Measurements from ENCODE around the gene RARA. TPM values are rescaled to one million over a fixed set of nuclear protein-coding genes. Genes with fewer than 3 reads are reported as not detected.
"Not testable (repeated sequence)": the region's sequence is repeated elsewhere in the genome, so short reads cannot be mapped to it uniquely, and the experiment has no call there.

Gene RARA
- total RNA-seq, 1 donor from 2014 or later = 38.8 TPM

DNA sequence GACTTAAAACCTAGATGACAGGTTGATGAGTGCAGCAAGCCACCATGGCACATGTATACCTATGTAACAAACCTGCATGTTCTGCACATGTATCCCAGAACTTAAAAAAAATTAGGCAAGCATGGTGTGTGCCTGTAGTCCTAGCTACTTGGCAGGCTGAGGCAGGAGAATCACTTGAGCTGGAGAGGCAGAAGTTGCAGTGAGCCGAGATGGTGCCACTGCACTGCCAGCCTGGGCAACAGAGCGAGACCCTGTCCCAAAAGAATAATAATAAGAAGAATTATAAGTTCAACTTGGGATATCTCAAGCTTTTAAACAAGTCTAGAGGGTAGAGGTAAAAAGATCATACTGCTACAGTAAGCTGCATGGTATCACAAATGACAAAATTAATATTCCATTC lies 11.5 kb upstream of the RARA start:
- Histone ChIP-seq H3K4me1 (ENCODE audit: insufficient read depth, low read length) (peaks cover 4% of the 10 kb centered on the region), H3K27ac (ENCODE audit: low read depth, low read length) (no peak overlapping the region), H3K4me2 (ENCODE audit: low read length) (no peak overlapping the region), H3K36me3 (ENCODE audit: insufficient read depth, low read length) (peaks cover 42% of the 10 kb centered on the region), H3K79me2 (ENCODE audit: insufficient read depth, low read length) (no peaks in the 10 kb centered on the region), H2AFZ (ENCODE audit: low read depth, low read length) (no peak overlapping the region), H3K9ac (ENCODE audit: low read length) (no peak overlapping the region), H3K9me3 (ENCODE audit: insufficient read depth, low read depth, low read length) (no peaks in the 10 kb centered on the region), H4K20me1 (ENCODE audit: insufficient read depth, low read length) (no peaks in the 10 kb centered on the region), H3K4me3 (ENCODE audit: insufficient read depth, low read depth, low read length) (no peak overlapping the region), H3K27me3 (ENCODE audit: insufficient read depth, low read length) (no peaks in the 10 kb centered on the region)
- Mint-ChIP-seq H3K4me1 (ENCODE audit: low read depth, unreplicated experiment) (peaks cover 5% of the 10 kb centered on the region), H3K9me3 (ENCODE audit: unreplicated experiment) (no peaks in the 10 kb centered on the region), H3K27ac (ENCODE audit: unreplicated experiment) (no peak overlapping the region), H3K36me3 (ENCODE audit: low read depth, unreplicated experiment) (no peaks in the 10 kb centered on the region), H3K4me3 (ENCODE audit: unreplicated experiment) (no peak overlapping the region), H3K27me3 (ENCODE audit: low read depth, unreplicated experiment) (no peaks in the 10 kb centered on the region)
- DNase-seq (ENCODE audit: low read depth) (no peak), FAIRE-seq (no peak)
- TF ChIP-seq, protein P1, sequence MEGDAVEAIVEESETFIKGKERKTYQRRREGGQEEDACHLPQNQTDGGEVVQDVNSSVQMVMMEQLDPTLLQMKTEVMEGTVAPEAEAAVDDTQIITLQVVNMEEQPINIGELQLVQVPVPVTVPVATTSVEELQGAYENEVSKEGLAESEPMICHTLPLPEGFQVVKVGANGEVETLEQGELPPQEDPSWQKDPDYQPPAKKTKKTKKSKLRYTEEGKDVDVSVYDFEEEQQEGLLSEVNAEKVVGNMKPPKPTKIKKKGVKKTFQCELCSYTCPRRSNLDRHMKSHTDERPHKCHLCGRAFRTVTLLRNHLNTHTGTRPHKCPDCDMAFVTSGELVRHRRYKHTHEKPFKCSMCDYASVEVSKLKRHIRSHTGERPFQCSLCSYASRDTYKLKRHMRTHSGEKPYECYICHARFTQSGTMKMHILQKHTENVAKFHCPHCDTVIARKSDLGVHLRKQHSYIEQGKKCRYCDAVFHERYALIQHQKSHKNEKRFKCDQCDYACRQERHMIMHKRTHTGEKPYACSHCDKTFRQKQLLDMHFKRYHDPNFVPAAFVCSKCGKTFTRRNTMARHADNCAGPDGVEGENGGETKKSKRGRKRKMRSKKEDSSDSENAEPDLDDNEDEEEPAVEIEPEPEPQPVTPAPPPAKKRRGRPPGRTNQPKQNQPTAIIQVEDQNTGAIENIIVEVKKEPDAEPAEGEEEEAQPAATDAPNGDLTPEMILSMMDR (IDR thresholded peaks at IDR 0.05; ENCODE audit: insufficient read depth, low read depth, low read length) = no peak
- no peak for TF ChIP-seq EZH2 (IDR thresholded peaks at IDR 0.05; ENCODE audit: insufficient read depth, low read length)

DNA sequence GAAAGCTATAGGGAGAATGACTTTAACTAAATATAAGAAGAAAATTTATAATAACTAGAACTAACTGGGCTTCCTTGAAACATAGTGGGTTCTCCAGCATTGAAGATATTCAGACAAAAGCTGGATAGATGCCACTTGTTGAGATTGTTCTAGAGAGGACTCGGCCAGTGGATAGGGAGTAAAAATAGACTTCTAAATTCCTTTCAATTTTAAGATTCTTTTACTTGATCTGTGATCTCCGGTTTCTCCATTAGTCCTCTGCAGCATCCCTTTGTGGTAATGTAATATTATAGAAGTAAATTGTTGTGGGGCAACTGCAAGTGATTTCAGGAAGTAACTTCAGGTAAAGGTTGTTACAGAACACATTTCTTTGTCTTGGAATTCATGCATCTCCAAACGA lies 10.3 kb upstream of the RARA start:
- no peak overlapping the region for H3K4me3 Mint-ChIP-seq (ENCODE audit: unreplicated experiment)
- no peaks in the 10 kb centered on the region for H3K36me3 Mint-ChIP-seq (ENCODE audit: low read depth, unreplicated experiment)
- no peaks in the 10 kb centered on the region for H3K9me3 Mint-ChIP-seq (ENCODE audit: unreplicated experiment)
- no peak overlapping the region for H3K9ac ChIP-seq (ENCODE audit: low read length)
- H4K20me1 ChIP-seq (ENCODE audit: insufficient read depth, low read length) = peaks cover 6% of the 10 kb centered on the region
- H2AFZ ChIP-seq (ENCODE audit: low read depth, low read length) = no peak overlapping the region
- H3K27ac Mint-ChIP-seq (ENCODE audit: unreplicated experiment) = no peak overlapping the region
- FAIRE-seq (no peak), DNase-seq (ENCODE audit: low read depth) (peak; percentile 63)
- TF ChIP-seq, protein P1 (IDR thresholded peaks at IDR 0.05; ENCODE audit: insufficient read depth, low read depth, low read length) = no peak
- no peak for TF ChIP-seq EZH2 (IDR thresholded peaks at IDR 0.05; ENCODE audit: insufficient read depth, low read length)
- no peaks in the 10 kb centered on the region for H3K27me3 ChIP-seq (ENCODE audit: insufficient read depth, low read length)
- no peak overlapping the region for H3K4me3 ChIP-seq (ENCODE audit: insufficient read depth, low read depth, low read length)
- H3K9me3 ChIP-seq (ENCODE audit: insufficient read depth, low read depth, low read length) = no peaks in the 10 kb centered on the region
- H3K4me1 ChIP-seq (ENCODE audit: insufficient read depth, low read length) = peaks cover 11% of the 10 kb centered on the region
- peaks cover 37% of the 10 kb centered on the region for H3K36me3 ChIP-seq (ENCODE audit: insufficient read depth, low read length)
- H3K27ac ChIP-seq (ENCODE audit: low read depth, low read length) = no peak overlapping the region
- peaks cover 13% of the 10 kb centered on the region for H3K4me1 Mint-ChIP-seq (ENCODE audit: low read depth, unreplicated experiment)
- no peak overlapping the region for H3K4me2 ChIP-seq (ENCODE audit: low read length)
- no peaks in the 10 kb centered on the region for H3K79me2 ChIP-seq (ENCODE audit: insufficient read depth, low read length)
- no peaks in the 10 kb centered on the region for H3K27me3 Mint-ChIP-seq (ENCODE audit: low read depth, unreplicated experiment)

DNA sequence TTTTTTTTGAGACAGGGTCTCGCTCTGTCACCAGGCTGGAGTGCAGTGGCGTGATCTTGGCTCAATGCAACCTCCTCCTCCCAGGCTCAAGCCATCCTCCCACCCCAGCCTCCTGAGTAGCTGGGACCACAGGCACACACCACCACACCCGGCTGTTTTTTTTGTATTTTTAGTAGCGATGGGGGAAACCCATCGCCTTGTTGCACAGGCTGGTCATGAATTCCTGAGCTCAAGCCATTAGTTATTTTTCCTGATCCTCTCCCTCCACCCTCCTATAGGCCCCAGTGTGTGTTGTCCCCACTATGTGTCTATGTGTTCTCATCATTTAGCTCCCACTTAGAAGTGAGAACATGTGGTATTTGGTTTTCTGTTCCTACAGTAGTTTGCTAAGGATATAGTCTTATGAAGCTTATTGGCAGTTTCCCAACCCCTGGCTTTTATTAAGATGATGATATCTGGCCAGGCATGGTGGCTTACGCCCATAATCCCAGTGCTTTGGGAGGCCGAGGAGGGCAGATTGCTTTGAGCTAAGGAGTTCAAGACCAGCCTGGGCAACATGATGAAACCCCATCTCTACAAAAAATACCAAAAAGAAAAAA lies 9.7 kb upstream of the RARA start:
- not testable (repeated sequence) for H3K4me3 Mint-ChIP-seq (ENCODE audit: unreplicated experiment); FAIRE-seq; H3K79me2 ChIP-seq (ENCODE audit: insufficient read depth, low read length); H3K9me3 Mint-ChIP-seq (ENCODE audit: unreplicated experiment); H3K4me3 ChIP-seq (ENCODE audit: insufficient read depth, low read depth, low read length); H3K27me3 Mint-ChIP-seq (ENCODE audit: low read depth, unreplicated experiment); H3K9me3 ChIP-seq (ENCODE audit: insufficient read depth, low read depth, low read length); H3K27ac Mint-ChIP-seq (ENCODE audit: unreplicated experiment); H3K27ac ChIP-seq (ENCODE audit: low read depth, low read length); H3K4me2 ChIP-seq (ENCODE audit: low read length); H3K27me3 ChIP-seq (ENCODE audit: insufficient read depth, low read length); H3K9ac ChIP-seq (ENCODE audit: low read length); DNase-seq (ENCODE audit: low read depth); H2AFZ ChIP-seq (ENCODE audit: low read depth, low read length); H3K36me3 Mint-ChIP-seq (ENCODE audit: low read depth, unreplicated experiment)
- Histone ChIP-seq H4K20me1 (ENCODE audit: insufficient read depth, low read length) (peaks cover 11% of the 10 kb centered on the region), H3K4me1 (ENCODE audit: insufficient read depth, low read length) (peaks cover 16% of the 10 kb centered on the region), H3K36me3 (ENCODE audit: insufficient read depth, low read length) (peaks cover 32% of the 10 kb centered on the region)
- H3K4me1 Mint-ChIP-seq (ENCODE audit: low read depth, unreplicated experiment) = peaks cover 18% of the 10 kb centered on the region
